ENCODE results near the gene UNC13D. TPM values are rescaled to one million over a fixed set of nuclear protein-coding genes. Genes with fewer than 3 reads are reported as not detected.
A peak's percentile ranks its signal among the peaks of the same experiment; 100 is the strongest.

Gene UNC13D
- total RNA-seq, 2 donors from 2014 or later, result 8.6 to 21.8 TPM

- peaks cover 50% of the 10 kb centered on the region for H3K4me1 ChIP-seq
- WGBS, 2 donors, result 11 to 16% methylated on average over 20 of the region's 20 CpGs
- peak; percentile 68 to 86 (median 76) for DNase-seq
- no peaks in the 10 kb centered on the region for H3K36me3 ChIP-seq (replicated peaks in 1 of 2; ENCODE audit: insufficient read depth in 1 of 2, low read depth in 2 of 2)
- TF ChIP-seq POLR2A (IDR thresholded peaks at IDR 0.05) (no peak), CTCF (IDR thresholded peaks at IDR 0.05) (no peak)
- peak overlapping the region; percentile 99 for H3K27ac ChIP-seq
- peak; percentile 3 for ATAC-seq
- intact Hi-C loops (cut with DNase I), result no loop called here
- no peaks in the 10 kb centered on the region for H3K9me3 ChIP-seq
- H3K4me3 ChIP-seq, result no peak overlapping the region
- no peaks in the 10 kb centered on the region for H3K27me3 ChIP-seq
These were observed 60.3 kb downstream of the UNC13D start for GRCh38 chr17:75783803-75784472.

GRCh38 chr17:75783069-75783783 lies 61.0 kb downstream of the UNC13D start:
- peak in 1 of 4 donors; percentile 61 for DNase-seq
- no peaks in the 10 kb centered on the region for H3K27me3 ChIP-seq
- H3K27ac ChIP-seq, result peak overlapping the region; percentile 99
- ATAC-seq, result peak; percentile 12
- TF ChIP-seq CTCF (IDR thresholded peaks at IDR 0.05) (peak; percentile 62 to 95 (median 86)), POLR2A (IDR thresholded peaks at IDR 0.05) (peak in 1 of 3 donors; percentile 24)
- H3K4me3 ChIP-seq, result no peak overlapping the region
- 0 to 2% methylated on average over 6 of the region's 6 CpGs for WGBS, 2 donors
- H3K36me3 ChIP-seq (replicated peaks in 1 of 2; ENCODE audit: insufficient read depth in 1 of 2, low read depth in 2 of 2), result peaks cover under 1 to 6% of the 10 kb centered on the region in 2 donors
- peaks cover 50% of the 10 kb centered on the region for H3K4me1 ChIP-seq
- intact Hi-C loops (cut with DNase I), result no loop called here
- no peaks in the 10 kb centered on the region for H3K9me3 ChIP-seq

- DNase-seq (no peak), ATAC-seq (no peak)
- Histone ChIP-seq H3K4me1 (peaks cover 49% of the 10 kb centered on the region), H3K9me3 (no peaks in the 10 kb centered on the region), H3K4me3 (no peak overlapping the region), H3K36me3 (replicated peaks in 1 of 2; ENCODE audit: insufficient read depth in 1 of 2, low read depth in 2 of 2) (peaks cover 7 to 12% of the 10 kb centered on the region in 2 donors), H3K27me3 (no peaks in the 10 kb centered on the region), H3K27ac (peak overlapping the region; percentile 37 to 99 (median 76))
- TF ChIP-seq CTCF (IDR thresholded peaks at IDR 0.05) (peak in 1 of 7 experiments; percentile 1), POLR2A (IDR thresholded peaks at IDR 0.05) (no peak)
- intact Hi-C loops (cut with DNase I), result no loop called here
- 7 to 9% methylated on average over 5 of the region's 5 CpGs for WGBS, 2 donors
These were observed 64.0 kb downstream of the UNC13D start for GRCh38 chr17:75779987-75780889.

- TF ChIP-seq POLR2A (IDR thresholded peaks at IDR 0.05), result peak; percentile 100
- peak in 1 of 7 experiments; percentile 9 for TF ChIP-seq CTCF (IDR thresholded peaks at IDR 0.05)
- peak; percentile 76 for ATAC-seq
These were observed 64.8 kb downstream of the UNC13D start for GRCh38 chr17:75779250-75779986.

More at GRCh38 chr17:75779250-75779986, 64.8 kb downstream of the UNC13D start:
- Histone ChIP-seq H3K27me3 (no peaks in the 10 kb centered on the region), H3K4me3 (peak overlapping the region; percentile 84 to 85), H3K36me3 (replicated peaks in 1 of 2; ENCODE audit: insufficient read depth in 1 of 2, low read depth in 2 of 2) (peaks cover 7 to 12% of the 10 kb centered on the region in 2 donors), H3K9me3 (no peaks in the 10 kb centered on the region), H3K27ac (peak overlapping the region; percentile 66 to 99 (median 96)), H3K4me1 (peaks cover 46% of the 10 kb centered on the region)
- intact Hi-C loops (cut with DNase I), result no loop called here
- peak; percentile 97 to 99 (median 98) for DNase-seq
- 1% methylated on average over 13 to 82 of the region's 84 CpGs for WGBS, 2 donors
